GM19238 (cell line): ENCODE measurements around the gene AIPL1.

Experiments used
- DNase-seq: peaks from one replicate; pipeline ENCODE4 v3.0.0; 2011; ENCODE audit warnings: low spot score; ENCODE audit not compliant: insufficient read length

The AIPL1 gene

DNA sequence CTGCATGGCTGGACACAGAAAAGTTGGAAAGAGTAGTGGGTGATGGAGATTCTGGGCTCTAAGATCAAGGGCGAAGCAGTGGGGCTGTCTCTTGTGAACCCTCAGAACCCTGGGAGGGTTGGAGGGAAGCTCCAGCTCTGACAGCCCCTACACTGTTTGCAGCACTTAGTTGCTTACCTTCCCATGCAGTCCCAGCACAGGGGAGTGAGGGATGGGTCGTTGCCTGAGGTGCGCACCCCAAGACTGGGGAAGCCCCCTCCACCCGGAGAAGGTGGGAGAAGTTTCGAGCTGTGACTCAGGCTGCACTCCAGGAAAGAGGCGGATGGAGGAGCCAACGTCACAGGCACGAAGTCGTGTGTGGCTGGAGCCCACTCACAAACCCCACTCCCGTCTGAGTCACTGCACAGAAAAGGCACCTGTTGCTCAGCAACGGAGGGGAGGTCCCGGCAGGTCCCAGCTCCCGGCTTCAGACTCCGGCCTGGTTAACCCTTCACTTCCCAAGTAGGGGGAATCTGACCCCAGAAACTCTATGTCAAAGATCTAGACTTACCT, 60.1 kb downstream of the AIPL1 start:
- DNase-seq = no peak

- DNase-seq = no peak
Measured at GRCh38 chr17:6374271-6374691, 60.6 kb downstream of the AIPL1 start.
